ENCODE data around the gene GABRB2. TPM values are rescaled to one million over a fixed set of nuclear protein-coding genes. Genes with fewer than 3 reads are reported as not detected.

The GABRB2 gene
- total and polyA plus RNA-seq, 2 of the 13 experiments (the other 11 are each of a cell fraction or from before 2014, with no cell fraction given) = 0.01 TPM; not detected in 1

DNA sequence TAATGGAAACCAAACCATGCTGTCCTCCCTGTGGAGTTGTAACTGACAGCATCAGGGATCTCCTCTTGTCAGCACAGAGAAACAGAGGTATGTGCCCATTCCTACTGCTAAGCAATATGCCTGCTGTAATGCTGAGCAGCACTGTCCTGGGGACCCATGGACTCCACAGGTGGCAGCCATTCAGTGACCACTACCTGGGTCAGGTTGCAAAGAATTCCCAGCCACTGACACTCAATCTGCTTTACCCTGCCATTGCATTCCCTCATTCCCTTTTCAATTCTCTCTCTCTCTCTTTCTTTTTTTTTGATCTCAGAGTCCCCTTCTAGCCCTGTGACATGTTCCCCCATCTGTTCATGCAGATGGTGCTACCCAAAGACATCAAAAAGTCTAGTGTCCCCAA lies 104.1 kb downstream of the GABRB2 start:
- H3K79me2 ChIP-seq (ENCODE audit: insufficient read depth, low read length) = no peaks in the 10 kb centered on the region
- no peaks in the 10 kb centered on the region for H3K4me1 ChIP-seq (ENCODE audit: insufficient read depth, low read length)
- H2AFZ ChIP-seq (ENCODE audit: low read length) = no peak overlapping the region
- no peaks in the 10 kb centered on the region for H3K9me3 ChIP-seq (ENCODE audit: low read length)
- ATAC-seq (no peak), DNase-seq (ENCODE audit: low spot score) (no peak), FAIRE-seq (no peak)
- ChIA-PET POLR2A (no interaction called here), CTCF (ENCODE audit: low intra/inter-chr PET ratio, low total read pairs) (no interaction called here)
- intact Hi-C loops (cut with micrococcal nuclease; ENCODE audit: unreplicated experiment) = no loop called here
- H3K4me2 ChIP-seq (ENCODE audit: low read depth, low read length) = no peak overlapping the region
- in situ Hi-C loops (cut with HindIII; ENCODE audit: extremely low pct_ligation_motif_present, low pct_unique_long_range_greater_than_20kb) = no loop called here
- TF ChIP-seq, protein P1, sequence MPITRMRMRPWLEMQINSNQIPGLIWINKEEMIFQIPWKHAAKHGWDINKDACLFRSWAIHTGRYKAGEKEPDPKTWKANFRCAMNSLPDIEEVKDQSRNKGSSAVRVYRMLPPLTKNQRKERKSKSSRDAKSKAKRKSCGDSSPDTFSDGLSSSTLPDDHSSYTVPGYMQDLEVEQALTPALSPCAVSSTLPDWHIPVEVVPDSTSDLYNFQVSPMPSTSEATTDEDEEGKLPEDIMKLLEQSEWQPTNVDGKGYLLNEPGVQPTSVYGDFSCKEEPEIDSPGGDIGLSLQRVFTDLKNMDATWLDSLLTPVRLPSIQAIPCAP (CRISPR knock-in tag; IDR thresholded peaks at IDR 0.05; ENCODE audit: low read depth) = no peak
- TF ChIP-seq ZNF17 (CRISPR knock-in tag; IDR thresholded peaks at IDR 0.05) = no peak
- no peak for TF ChIP-seq ZNF33B (CRISPR knock-in tag; IDR thresholded peaks at IDR 0.05)
- TF ChIP-seq ZNF589 (CRISPR knock-in tag; conservative IDR thresholded peaks at IDR 0.05) = no peak
- TF ChIP-seq, protein P2, sequence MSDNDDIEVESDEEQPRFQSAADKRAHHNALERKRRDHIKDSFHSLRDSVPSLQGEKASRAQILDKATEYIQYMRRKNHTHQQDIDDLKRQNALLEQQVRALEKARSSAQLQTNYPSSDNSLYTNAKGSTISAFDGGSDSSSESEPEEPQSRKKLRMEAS (IDR thresholded peaks at IDR 0.05) = no peak
- TF ChIP-seq NFATC3 (CRISPR knock-in tag; IDR thresholded peaks at IDR 0.05) = no peak
- TF ChIP-seq, protein P3, sequence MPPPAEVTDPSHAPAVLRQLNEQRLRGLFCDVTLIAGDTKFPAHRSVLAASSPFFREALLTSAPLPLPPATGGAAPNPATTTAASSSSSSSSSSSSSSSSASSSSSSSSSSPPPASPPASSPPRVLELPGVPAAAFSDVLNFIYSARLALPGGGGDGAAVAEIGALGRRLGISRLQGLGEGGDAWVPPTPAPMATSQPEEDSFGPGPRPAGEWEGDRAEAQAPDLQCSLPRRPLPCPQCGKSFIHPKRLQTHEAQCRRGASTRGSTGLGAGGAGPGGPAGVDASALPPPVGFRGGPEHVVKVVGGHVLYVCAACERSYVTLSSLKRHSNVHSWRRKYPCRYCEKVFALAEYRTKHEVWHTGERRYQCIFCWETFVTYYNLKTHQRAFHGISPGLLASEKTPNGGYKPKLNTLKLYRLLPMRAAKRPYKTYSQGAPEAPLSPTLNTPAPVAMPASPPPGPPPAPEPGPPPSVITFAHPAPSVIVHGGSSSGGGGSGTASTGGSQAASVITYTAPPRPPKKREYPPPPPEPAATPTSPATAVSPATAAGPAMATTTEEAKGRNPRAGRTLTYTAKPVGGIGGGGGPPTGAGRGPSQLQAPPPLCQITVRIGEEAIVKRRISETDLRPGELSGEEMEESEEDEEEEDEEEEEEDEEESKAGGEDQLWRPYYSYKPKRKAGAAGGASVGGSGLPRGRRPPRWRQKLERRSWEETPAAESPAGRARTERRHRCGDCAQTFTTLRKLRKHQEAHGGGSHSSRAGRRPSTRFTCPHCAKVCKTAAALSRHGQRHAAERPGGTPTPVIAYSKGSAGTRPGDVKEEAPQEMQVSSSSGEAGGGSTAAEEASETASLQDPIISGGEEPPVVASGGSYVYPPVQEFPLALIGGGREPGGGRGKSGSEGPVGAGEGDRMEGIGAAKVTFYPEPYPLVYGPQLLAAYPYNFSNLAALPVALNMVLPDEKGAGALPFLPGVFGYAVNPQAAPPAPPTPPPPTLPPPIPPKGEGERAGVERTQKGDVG (CRISPR knock-in tag; IDR thresholded peaks at IDR 0.05; ENCODE audit: borderline replicate concordance) = no peak
- TF ChIP-seq, protein P4, sequence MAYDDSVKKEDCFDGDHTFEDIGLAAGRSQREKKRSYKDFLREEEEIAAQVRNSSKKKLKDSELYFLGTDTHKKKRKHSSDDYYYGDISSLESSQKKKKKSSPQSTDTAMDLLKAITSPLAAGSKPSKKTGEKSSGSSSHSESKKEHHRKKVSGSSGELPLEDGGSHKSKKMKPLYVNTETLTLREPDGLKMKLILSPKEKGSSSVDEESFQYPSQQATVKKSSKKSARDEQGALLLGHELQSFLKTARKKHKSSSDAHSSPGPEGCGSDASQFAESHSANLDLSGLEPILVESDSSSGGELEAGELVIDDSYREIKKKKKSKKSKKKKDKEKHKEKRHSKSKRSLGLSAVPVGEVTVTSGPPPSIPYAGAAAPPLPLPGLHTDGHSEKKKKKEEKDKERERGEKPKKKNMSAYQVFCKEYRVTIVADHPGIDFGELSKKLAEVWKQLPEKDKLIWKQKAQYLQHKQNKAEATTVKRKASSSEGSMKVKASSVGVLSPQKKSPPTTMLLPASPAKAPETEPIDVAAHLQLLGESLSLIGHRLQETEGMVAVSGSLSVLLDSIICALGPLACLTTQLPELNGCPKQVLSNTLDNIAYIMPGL (CRISPR knock-in tag; IDR thresholded peaks at IDR 0.05; ENCODE audit: borderline replicate concordance in 1 of 2, low read depth in 1 of 2) = no peak
- TF ChIP-seq, protein P5, sequence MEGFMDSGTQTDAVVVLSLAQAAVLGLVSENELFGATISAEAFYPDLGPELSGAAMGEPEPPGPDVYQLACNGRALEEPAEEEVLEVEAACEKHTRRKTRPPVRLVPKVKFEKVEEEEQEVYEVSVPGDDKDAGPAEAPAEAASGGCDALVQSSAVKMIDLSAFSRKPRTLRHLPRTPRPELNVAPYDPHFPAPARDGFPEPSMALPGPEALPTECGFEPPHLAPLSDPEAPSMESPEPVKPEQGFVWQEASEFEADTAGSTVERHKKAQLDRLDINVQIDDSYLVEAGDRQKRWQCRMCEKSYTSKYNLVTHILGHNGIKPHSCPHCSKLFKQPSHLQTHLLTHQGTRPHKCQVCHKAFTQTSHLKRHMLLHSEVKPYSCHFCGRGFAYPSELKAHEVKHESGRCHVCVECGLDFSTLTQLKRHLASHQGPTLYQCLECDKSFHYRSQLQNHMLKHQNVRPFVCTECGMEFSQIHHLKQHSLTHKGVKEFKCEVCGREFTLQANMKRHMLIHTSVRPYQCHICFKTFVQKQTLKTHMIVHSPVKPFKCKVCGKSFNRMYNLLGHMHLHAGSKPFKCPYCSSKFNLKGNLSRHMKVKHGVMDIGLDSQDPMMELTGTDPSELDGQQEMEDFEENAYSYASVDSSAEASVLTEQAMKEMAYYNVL (CRISPR knock-in tag; IDR thresholded peaks at IDR 0.05; ENCODE audit: borderline replicate concordance) = no peak
- no peak for TF ChIP-seq NR2C2 (CRISPR knock-in tag; IDR thresholded peaks at IDR 0.05; ENCODE audit: borderline replicate concordance)
- TF ChIP-seq REXO4 (CRISPR knock-in tag; IDR thresholded peaks at IDR 0.05; ENCODE audit: borderline replicate concordance) = no peak
- no peak for TF ChIP-seq ZNF773 (CRISPR knock-in tag; IDR thresholded peaks at IDR 0.05; ENCODE audit: borderline replicate concordance)
- TF ChIP-seq ZNF510 (CRISPR knock-in tag; IDR thresholded peaks at IDR 0.05; ENCODE audit: low read depth) = no peak
- no peak for TF ChIP-seq ZNF205 (CRISPR knock-in tag; IDR thresholded peaks at IDR 0.05)
- no peak for TF ChIP-seq PRMT3 (CRISPR knock-in tag; IDR thresholded peaks at IDR 0.05; ENCODE audit: borderline replicate concordance, low read depth)
- no peak for TF ChIP-seq ZSCAN22 (CRISPR knock-in tag; IDR thresholded peaks at IDR 0.05)
- no peak for TF ChIP-seq ZNF207 (IDR thresholded peaks at IDR 0.05; ENCODE audit: borderline replicate concordance)
- no TSS peak for BruUV-seq (replicated peaks)
- H3K4me3 ChIP-seq (replicated peaks in 1 of 3; ENCODE audit: insufficient read depth in 1 of 3, low read depth in 2 of 3, low read length in 3 of 3) = no peak overlapping the region
- no peak overlapping the region for H3K9ac ChIP-seq (ENCODE audit: insufficient read depth, low read depth, low read length)
- H3K27ac ChIP-seq (ENCODE audit: extremely low read length, insufficient read depth, low read length) = no peak overlapping the region
- H4K20me1 ChIP-seq (ENCODE audit: insufficient read depth, low read length) = no peaks in the 10 kb centered on the region
- H3K36me3 ChIP-seq (replicated peaks in 1 of 2; ENCODE audit: control insufficient read depth in 1 of 2, insufficient read depth in 2 of 2, low read length in 2 of 2) = no peaks in the 10 kb centered on the region
- no peaks in the 10 kb centered on the region; a peak in 1 of 5 replicates for H3K27me3 ChIP-seq (ENCODE audit: control insufficient read depth in 1 of 2, insufficient read depth in 2 of 2, low read length in 2 of 2)
